Myocyte (in vitro differentiated cells): ENCODE data around the gene WDR64. TPM values are rescaled to one million over a fixed set of nuclear protein-coding genes. Genes with fewer than 3 reads are reported as not detected.
A peak's percentile ranks its signal among the peaks of the same experiment; 100 is the strongest.
"Not testable (repeated sequence)": the region's sequence is repeated elsewhere in the genome, so short reads cannot be mapped to it uniquely, and the experiment has no call there.

ENCODE experiments used
- DNase-seq: peaks from one replicate; pipeline ENCODE4 v3.0.0-alpha.2; 2012; ENCODE audit warnings: low read depth
- total RNA-seq: library from RNA; depleted of rRNA; stranded (reverse); fragments of >200 nt; gene quantifications from 2 replicates; pipeline ENCODE4 v1.2.3, GENCODE V29; 2014

The WDR64 gene
- total RNA-seq, 1 donor from 2014 or later, result not detected

- DNase-seq, result no peak
Observed at GRCh38 chr1:241787691-241788090, 135.6 kb downstream of the WDR64 start.

GRCh38 chr1:241789061-241789460 is 137.0 kb downstream of the WDR64 start:
- DNase-seq, result no peak

- DNase-seq, result no peak
Observed at GRCh38 chr1:241799416-241799815, 147.3 kb downstream of the WDR64 start.

GRCh38 chr1:241800640-241801039 is 148.6 kb downstream of the WDR64 start:
- DNase-seq, result no peak

- no peak for DNase-seq
Observed at GRCh38 chr1:241802863-241803262, 150.8 kb downstream of the WDR64 start.

GRCh38 chr1:241804706-241805105 is 152.6 kb downstream of the WDR64 start:
- not testable (repeated sequence) for DNase-seq

GRCh38 chr1:241808265-241808664 is 156.2 kb downstream of the WDR64 start:
- peak; percentile 6 for DNase-seq

GRCh38 chr1:241810769-241811405 is 158.8 kb downstream of the WDR64 start:
- no peak for DNase-seq

- no peak for DNase-seq
Observed at GRCh38 chr1:241813768-241814320, 161.8 kb downstream of the WDR64 start.

- DNase-seq, result no peak
Observed at GRCh38 chr1:241816008-241816407, 163.9 kb downstream of the WDR64 start.

- no peak for DNase-seq
Observed at GRCh38 chr1:241817331-241817792, 165.3 kb downstream of the WDR64 start.

GRCh38 chr1:241817956-241818612 is 166.0 kb downstream of the WDR64 start:
- no peak for DNase-seq

GRCh38 chr1:241819340-241819866 is 167.3 kb downstream of the WDR64 start:
- DNase-seq, result no peak

- DNase-seq, result no peak
Observed at GRCh38 chr1:241821363-241821762, 169.3 kb downstream of the WDR64 start.

- no peak for DNase-seq
Observed at GRCh38 chr1:241822846-241823245, 170.8 kb downstream of the WDR64 start.

- DNase-seq, result no peak
Observed at GRCh38 chr1:241823925-241824324, 171.8 kb downstream of the WDR64 start.

GRCh38 chr1:241825581-241825980 is 173.5 kb downstream of the WDR64 start:
- peak; percentile 32 for DNase-seq

GRCh38 chr1:241826613-241827012 is 174.5 kb downstream of the WDR64 start:
- DNase-seq, result not testable (repeated sequence)

GRCh38 chr1:241827264-241827663 is 175.2 kb downstream of the WDR64 start:
- DNase-seq, result no peak

- DNase-seq, result no peak
Observed at GRCh38 chr1:241828463-241829021, 176.5 kb downstream of the WDR64 start.

GRCh38 chr1:241829468-241829867 is 177.4 kb downstream of the WDR64 start:
- DNase-seq, result no peak
